Fibroblast of skin of scalp (primary cell): ENCODE data around the gene CCDC34.
A peak's percentile ranks its signal among the peaks of the same experiment; 100 is the strongest.

ENCODE experiments used
- DNase-seq: peaks from one replicate; pipeline ENCODE4 v3.0.0-alpha.2; 2013

Gene CCDC34

DNA sequence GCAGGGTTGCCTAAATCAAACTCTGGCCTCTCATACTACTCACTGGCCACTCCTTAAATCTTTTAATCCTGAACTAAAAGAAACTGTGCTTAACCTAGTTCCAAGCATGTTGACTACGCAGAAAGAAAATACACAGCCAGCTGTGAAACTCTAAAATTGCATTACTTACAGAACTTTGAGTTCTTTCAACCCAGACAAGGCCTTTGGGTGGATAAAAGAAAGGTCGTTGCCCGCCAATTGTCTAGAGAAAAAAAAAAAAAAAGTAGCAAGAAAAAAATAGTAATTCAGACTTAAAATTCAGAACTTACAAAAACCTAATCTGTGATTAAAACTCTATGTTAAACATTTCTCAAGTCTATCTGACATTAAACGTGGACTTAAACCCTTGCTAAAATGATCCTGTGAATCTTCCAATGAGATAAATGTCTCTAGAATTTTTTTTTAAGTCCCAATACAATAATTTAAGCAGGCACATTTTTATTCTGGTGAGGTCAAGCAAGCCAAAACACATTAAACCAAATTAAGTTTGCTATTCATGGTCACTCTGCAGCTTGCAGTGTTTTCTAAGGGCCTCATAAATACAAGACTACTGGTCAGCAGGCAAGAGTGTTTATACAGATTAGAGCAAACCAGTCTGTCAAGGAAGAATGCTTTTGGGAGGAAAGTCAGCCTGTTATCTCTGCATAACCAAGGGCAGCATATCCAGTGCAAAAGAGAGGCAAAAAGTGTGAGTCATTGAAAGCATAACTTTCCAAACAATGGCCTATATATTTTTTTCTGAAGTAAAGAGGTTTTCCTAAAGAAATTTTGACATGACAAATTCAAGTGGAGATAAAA lies 29.5 kb upstream of the CCDC34 start:
- DNase-seq: peak; percentile 74

DNA sequence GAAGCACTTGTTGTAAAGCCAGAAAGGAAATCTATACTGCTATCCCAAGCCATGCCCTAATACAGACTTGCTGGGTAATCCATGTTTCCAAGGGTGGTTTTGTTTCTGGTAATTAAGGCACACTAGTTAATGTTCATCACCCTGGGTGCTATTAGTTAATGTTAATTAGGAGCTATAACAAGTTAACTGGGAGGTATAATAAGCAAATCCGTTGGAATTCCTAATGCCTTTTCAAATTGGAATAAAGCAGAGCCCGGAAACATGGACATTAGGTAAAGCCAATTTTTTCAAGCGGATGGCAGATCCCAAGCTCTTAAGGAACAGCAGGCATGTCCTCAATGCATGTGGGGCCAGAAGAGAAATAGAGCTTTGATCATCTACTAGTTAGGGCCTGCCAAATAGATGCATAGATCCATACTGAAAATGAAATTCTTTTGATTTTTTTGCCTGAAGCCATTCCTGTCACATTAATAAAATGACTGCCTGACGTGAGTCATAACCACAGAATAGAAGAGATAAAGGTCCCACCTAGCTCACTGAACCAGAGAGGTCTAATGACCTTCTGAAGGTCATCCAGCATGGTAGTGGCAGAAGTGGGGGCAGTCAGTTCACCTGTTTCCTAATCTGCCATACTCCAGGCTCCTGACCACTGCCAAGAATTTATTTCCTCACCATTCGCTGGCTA lies 28.5 kb upstream of the CCDC34 start:
- no peak for DNase-seq

DNA sequence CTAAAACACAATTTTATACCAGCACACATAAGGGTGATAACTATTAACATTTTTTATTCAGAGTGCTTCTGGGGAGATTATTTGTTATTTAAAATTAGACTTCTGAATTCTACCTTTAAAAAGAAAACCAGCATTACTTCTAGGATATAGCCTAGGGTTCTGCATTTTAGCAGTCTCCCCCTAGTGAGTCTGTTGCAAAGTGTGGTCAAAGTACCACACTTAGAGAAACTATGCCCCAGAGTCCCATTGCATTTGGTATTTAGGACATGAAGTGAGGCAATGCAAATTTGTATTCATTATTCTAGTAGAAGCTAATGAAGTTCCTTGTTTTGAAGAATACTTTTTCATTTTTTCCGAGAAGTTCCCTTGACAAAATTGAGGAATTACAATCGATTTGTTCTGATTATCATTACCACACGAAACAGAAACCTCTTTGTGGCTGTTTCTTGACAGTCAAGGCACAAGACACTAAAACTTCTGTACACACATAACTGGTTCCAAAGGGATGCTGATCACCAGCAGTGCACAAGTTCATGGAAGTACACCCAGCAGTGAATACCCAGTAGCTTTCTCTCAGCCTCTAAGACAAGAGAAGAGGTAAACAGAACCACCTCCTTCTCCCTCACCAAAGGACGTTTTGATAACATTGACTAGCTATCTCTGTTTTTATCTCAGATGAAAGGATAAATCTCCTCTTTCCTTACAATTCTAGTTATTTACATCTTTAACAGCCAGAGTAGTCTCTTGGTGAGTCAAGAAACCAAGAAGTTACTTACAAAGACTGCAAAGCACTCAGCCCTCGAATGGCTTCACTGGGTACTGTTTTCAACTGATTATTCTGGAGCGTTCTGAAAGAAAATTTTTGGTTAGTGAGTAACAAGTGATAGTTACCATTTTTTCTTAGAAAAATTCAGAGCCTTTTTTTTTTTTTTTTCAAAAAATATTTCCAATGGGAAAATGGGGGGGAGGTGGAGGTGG lies 27.6 kb upstream of the CCDC34 start:
- peak; percentile 84 for DNase-seq

DNA sequence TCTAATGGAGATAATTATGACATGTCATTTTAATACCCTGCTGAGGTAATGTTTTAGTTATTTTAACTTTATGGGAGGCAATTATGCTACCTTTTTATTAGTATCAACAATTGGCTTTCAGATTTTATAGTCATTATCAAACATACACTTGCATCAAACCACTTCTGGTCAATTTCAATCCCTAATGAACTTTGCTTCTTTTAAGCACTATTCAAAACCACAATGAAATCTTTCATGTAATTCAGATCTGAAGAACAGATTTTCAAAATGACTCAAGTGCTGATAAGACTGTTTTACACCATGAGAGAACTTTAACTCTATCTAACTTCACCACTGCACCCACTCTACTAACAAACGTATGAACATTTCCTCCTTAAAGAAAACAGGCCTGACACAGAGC lies 25.9 kb upstream of the CCDC34 start:
- DNase-seq: no peak

DNA sequence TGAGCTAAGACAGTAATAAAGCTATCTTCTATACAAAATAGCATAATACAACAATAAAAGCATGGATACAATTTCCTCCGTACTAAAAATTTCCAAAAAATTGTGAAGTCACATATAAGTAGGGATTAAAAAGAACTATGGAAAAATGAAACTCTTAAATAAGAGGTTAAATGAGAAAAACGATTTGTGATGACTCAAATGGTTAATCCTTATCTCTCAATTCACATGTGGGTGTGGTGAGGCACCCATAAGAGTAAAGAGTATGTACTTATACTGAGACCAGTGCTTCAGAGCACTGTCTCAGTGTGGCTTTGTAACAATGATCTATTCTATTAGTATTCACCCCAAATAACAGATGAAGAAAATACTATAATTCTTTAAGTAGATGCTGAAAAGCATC lies 25.0 kb upstream of the CCDC34 start:
- no peak for DNase-seq

DNA sequence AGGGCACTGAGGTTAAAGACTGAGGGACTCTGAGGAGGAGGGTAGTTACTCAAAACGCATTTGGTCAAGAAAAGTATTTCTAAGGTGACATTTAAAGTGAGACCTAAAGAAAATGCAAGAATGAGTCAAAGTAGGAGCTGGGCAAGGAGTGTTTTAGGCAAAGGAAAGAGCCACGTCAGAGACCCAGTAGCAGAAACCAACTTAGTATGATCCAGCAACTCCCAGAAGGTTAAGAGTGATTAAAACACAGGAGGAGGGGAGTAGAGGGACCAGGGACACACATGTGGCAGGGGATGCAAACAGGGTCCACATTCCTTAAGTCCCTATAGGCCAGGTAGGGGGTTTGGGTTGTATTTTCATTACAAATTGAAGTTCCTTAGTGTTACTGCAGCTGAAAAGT lies 24.3 kb upstream of the CCDC34 start:
- no peak for DNase-seq

DNA sequence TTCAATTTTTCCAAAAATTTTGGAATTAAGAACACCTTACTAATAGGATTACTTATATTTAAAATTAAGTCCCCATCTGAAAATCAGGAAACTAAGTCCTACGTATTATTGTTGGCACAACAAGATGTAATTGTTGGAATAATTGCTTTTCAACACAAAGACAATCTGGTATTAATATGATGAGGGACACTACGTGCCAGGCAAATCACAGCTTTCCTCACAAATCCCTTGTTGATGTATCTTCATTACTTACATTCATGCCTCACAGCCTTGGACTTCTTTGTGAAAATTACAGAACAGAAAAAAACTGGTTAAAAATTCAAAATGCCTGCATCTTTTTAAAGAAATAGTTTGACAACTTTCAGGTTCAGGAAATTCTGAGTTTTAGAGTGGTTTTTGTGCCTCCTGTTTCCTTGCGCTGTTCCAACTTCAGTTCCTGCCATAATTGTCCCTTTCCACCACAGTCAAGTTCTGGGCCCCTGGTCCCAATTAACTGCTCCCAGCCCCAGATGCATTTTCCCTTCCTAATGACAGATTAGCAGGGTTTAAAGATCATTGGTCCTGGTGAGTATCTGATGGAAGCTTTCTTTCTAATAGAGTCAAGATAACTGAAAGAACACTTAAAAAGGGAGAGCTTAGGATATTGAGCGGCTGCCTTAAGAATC lies 23.3 kb upstream of the CCDC34 start:
- peak; percentile 64 for DNase-seq

DNA sequence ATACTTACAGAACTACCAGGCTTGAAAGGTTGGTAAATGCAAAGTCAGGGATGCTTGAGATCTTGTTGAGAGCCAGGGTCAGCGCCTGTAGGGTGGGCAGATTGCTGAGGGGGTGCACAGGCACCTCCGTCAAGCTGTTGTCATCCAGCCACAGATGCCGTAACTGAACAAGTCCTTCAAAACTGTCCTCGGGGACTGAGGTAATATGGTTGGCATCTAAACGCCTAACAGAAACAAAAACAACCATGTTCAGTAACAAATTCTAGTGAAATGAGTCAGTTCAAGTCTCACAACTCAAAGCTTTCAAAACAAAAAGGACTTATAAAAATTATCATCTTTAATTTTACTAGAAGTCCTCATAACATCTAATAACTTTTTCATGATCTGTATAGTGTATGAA lies 22.2 kb upstream of the CCDC34 start:
- peak; percentile 93 for DNase-seq

DNA sequence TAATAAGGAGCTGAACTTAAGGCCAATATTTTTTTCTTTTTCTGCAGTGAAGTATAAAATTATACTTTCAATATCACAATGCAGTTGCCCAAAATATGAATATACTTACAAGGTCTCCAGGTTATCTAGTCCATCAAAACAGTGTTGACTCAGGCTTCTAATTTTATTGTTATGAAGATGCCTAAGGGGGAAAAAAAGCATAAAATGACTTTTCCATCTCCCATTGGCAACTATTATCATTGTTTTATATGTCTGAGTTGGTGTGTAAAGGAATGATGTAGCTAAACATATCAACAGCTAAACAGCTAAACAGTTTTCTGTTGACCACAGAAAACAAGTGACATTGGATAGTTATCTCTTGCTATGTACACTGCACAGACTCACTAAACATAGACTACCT lies 21.2 kb upstream of the CCDC34 start:
- DNase-seq: no peak

DNA sequence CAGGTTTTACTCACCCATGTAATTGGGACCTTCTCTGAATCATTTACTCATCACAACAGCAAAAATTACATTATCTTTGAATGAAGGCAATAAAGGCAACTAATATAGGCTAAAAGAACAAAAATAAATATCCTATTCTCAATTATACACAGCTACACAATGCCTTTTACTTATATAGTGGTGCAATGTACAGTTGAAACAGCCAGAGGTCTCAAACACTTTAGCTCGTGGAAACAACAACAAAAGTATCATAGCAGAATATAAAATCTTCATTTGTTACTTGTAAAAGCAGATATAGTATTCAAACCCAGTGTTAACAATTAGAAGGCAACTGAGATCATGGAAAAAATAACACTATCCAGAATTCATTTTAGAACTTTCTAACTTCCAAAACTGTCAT lies 20.6 kb upstream of the CCDC34 start:
- no peak for DNase-seq

DNA sequence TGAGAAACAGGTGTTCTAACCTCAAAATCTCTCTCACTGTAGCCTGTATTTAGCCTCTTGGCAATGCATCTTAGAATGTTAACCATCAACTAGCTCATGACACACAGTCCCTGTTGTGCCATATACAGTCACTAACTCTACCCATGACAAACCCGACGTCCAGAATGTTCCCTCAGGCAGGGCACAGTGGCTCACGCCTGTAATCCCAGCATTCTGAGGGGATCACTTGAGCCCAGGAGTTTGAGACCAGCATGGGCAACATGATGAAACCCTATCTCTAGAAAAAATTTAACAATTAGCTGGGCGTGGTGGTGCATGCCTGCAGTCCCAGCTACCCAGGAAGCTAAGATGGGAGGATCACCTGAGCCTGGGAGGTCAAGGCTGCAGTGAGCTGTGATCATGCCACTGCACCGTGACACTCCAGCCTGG lies 18.2 kb upstream of the CCDC34 start:
- no peak for DNase-seq

DNA sequence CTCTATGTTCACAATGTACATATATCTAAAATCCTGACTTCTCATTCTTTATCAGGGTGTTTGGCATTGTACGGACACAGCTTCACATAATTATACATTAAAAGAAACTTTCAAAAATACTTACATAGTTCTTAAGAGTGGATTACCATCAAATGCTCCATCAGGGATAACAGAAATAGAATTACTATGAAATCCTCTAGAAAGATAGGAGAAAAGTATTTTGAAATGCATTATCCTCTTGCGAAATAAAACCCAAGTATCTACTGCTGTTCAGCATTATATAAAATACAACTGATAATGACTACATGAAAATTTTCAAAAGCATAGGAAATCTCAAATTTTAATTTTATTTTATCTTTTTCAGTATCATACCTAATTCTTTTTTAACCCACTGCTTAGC lies 17.8 kb upstream of the CCDC34 start:
- no peak for DNase-seq

DNA sequence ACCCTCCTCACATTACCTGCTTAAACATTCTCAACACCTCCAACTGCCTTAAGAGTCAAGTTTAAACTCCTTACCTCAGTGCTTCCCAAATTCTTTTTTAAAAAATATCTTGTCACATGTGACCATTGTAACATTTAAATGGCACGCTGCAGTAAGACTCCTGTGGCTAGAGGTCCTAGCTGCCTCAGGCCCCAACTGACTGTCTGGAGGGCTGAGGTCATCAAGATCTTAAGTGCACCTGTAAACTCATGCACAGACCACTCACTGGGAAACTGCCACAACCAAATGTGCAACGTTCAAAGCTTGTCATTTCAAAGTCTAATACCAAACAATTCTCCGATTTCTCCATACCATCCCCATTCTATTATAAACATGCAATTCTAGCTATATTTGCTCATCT lies 16.4 kb upstream of the CCDC34 start:
- DNase-seq: no peak

DNA sequence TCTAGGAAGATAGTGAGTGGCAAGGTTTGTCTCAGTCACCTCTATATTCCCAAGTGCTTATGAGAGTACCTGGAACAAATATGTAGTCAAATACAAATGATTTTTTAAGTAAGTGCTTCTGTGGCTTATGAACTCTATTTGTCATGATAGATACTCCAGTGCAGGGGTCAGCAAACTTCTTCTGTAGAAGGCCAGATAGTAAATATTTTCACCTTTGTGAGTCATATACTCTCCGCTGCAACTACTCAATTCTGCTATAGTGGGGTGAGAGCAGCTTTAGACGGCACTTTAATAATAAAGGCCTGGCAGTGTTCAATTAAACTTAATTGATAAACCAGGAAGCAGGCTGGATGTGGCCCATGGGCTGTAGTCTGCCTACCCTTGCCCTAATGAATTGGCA lies 12.4 kb upstream of the CCDC34 start:
- DNase-seq: no peak

DNA sequence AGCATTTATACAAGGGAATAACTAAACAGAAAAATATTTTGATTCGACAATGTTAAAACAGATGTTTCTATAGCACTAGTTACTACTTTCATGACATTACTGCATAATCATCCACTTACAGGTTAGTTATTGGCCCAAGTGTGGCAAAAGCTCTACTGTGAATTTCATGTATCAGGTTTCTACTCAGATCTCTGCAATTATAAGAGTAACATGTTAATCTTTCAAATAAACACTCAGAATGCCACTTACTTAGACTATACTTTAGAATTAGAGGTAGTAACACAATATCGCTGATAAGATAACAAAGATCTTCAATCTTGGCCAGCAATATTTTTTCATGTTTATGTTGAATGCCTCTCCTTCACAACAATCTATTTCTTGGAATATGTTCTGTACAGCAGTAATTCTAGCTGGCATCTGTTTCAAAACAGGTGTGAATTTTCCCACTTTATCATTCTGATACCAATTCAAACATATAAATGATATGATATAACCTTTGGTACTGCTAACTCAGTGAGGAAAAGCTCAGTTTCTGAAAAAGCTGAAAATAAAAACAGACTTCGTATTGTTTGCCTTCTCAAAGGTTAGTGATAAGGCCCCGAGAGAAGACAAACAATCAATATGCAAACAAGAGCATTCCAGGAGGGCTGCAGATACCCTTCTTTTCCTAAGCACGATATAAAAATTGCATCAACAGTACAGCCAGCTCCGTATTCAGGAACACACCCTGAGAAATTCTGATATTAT lies 11.0 kb upstream of the CCDC34 start:
- no peak for DNase-seq

DNA sequence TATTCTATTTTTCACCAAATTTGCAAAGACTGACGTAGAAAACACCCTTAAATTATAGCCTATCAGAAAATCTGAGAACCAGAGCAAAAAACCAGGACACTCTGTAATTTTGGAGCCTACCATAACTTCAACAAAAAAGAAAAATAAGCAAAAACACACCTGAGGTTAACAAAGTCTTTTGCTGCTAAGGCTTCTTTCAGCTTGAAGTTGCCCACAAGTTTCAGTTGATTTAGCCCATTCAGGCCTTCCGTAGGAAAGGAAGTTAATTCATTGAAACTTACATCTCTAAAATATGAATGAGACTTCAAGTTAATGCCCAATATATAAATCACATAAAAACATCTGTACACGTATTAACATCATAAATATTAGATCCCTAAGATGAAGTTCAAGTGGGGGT lies 10.4 kb upstream of the CCDC34 start:
- DNase-seq: no peak

DNA sequence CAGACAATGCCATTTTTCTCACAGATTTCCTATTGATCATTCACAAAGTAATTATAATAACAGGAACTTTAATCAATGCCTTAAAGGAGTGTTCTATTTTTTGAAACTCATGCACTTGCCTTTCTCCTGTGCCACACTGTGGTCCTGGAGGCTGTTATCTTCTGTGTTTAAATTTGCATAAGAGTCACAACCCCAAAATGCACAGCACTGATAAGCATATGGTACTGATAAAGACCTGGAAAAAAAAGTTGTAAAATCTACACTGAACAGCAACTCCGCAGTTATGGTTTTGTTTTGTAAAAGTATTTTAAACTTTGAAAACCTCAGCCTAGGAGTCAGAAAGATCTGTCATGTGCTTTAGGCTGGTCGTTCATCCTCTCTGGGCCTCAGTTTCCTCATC lies 9.1 kb upstream of the CCDC34 start:
- DNase-seq: no peak

DNA sequence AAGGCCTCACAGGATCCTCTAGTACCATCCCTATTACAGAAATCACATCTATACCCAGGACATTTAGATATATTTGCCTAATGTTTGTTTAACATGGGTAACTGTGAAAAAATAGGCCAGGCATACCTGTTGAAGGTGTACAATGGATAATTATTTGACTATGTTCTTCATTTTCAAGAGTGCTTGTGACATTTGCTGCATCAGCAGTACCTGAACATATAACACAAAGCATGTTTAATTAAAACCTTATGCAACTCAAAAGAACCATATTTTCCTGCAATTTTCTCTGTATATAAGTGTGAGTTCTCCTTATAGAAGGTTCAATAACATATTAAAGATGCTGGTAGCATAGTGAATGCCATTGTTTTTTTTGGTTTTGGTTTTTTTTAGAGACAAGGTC lies 8.5 kb upstream of the CCDC34 start:
- DNase-seq: no peak

DNA sequence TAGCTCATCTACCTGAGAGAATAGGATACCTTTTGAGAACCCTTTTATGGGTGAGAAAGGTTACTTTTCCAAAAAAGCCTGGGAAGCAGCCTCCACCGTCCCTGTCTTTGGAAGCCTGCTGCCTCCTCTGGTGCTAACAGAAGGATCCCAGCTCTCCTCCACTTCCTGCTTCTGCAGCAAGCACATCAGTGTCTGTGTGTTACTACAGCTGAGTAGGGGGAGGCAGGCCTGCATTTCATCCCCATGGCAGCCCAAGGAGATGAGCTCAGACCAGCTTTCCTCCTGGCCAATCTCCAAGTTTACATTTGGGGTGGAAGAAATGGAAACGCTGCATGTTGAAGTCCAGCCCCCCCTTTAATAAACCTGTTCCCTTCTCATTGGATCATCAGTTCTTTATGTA lies 7.4 kb upstream of the CCDC34 start:
- DNase-seq: no peak

DNA sequence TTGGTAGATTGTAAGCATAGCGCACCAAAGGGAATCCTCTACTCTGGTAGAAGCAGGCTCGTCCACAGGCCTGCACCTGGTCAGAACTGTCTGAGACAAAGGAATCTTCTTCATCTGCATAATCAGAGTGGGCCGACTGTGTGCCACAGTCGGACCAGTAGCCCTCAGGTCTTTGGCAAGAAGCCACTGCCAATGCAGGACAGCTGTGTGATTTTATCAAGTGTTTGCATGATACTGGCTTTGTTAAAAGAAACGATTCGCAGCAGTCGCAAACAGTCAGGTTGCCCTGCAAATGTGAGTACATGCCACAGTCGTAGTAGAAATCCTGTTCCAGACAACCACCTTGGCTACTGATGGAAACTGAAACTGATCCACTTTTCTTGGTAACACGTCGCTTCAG lies 4.9 kb upstream of the CCDC34 start:
- DNase-seq: no peak

DNA sequence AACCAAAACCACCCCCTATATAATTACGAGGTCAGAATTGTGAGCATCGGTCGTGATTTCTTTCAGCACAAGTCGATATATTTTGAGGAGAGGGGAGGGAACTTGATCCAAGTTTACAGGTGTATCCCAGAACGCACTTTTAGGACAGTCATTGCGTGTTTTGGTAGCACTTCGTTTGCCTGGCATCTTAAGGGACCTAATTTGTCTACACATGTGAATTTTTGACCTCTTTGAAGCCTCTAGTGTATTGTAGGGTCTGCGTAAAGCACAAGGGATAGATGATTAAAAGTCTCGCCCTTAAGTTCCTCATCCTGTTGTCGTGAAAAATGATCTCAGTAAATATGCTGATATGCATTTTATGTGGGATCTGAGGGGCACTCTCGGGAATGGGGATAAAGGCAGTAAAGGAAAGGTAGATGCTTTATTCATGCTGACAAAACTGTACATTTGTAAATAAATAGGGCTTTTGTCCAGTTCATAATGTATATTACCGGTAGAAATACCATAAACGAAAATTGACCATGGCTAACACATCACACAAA lies 632 bp upstream of the CCDC34 start:
- no peak for DNase-seq
